BE2C (cell line): ENCODE results near the gene POLR2M.

Source experiments
- DNase-seq: peaks from one replicate; pipeline ENCODE4 v3.0.0-alpha.2; 2020
- H3K27me3 ChIP-seq: fragments of 250-450 bp; sonication (Bioruptor Pico); 2 replicates; pipeline ENCODE4 v1.5.1; 2020; ENCODE audit warnings: mild to moderate bottlenecking
- H3K36me3 ChIP-seq: fragments of 250-450 bp; sonication (Bioruptor Pico); 2 replicates; pipeline ENCODE4 v1.5.1; 2020; ENCODE audit warnings: mild to moderate bottlenecking
- H3K4me1 ChIP-seq: fragments of 250-450 bp; sonication (Bioruptor Pico); 2 replicates; pipeline ENCODE4 v1.5.1; 2020
- H3K4me3 ChIP-seq: 2 replicates; pipeline ENCODE4 v1.5.1; 2011; ENCODE audit warnings: low read depth, low read length
- H3K9me3 ChIP-seq: fragments of 250-450 bp; sonication (Bioruptor Pico); 2 replicates; pipeline ENCODE4 v1.5.1; 2020
- CTCF ChIP-seq: IDR thresholded peaks from 2 replicates; pipeline ENCODE4 v1.5.1; 2012; ENCODE audit warnings: mild to moderate bottlenecking, low read depth, low read length

POLR2M gene

DNA sequence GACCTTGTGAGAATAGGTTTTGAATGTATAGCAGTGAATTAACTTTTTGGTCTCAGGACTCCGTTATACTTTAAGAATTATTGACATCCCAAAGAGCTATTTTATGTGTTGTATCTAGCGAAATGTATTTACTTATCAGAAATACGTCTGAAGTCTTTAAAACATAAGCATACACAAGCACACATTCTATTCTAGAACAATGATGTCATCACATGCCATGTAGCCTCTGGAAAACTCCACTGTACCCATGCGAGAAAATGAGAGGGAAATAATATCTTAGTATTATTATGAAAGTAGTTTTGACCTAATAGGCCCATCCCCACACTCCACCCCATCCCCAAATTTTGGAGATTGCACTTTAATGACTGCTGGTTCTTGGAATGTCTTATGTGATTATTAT, 1.5 kb downstream of the POLR2M start:
- H3K4me1 ChIP-seq = peaks cover 4% of the 10 kb centered on the region
- no peak for TF ChIP-seq CTCF
- DNase-seq = no peak

DNA sequence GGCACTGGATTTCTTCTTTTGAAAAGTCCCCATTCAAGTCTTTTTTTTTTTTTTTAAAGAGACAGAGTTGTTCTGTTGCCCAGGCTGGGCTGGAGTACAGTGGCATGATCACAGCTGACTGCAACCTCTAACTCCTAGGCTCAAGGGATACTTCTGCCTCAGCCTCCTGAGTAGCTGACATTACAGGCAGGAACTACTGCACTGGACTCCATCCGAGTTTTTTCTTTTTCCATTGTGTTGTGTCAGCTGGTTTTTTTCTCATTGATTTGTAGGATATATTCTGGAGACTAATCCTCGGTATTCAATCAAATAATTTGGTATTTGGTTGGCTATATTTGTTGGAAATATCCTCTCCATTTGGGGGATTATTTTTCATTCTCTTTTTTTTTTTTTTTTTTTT, 11.8 kb downstream of the POLR2M start:
- Histone ChIP-seq H3K4me3 (no peak overlapping the region), H3K36me3 (peaks cover 24% of the 10 kb centered on the region), H3K4me1 (no peaks in the 10 kb centered on the region), H3K27me3 (no peaks in the 10 kb centered on the region), H3K9me3 (no peaks in the 10 kb centered on the region)
- no peak for TF ChIP-seq CTCF
- no peak for DNase-seq

More for the DNA sequence above, 1.5 kb downstream of the POLR2M start:
- no peaks in the 10 kb centered on the region for H3K9me3 ChIP-seq
- H3K27me3 ChIP-seq = no peaks in the 10 kb centered on the region
- peaks cover 36% of the 10 kb centered on the region for H3K36me3 ChIP-seq
- H3K4me3 ChIP-seq = peak overlapping the region; percentile 98

- no peaks in the 10 kb centered on the region for H3K9me3 ChIP-seq
- TF ChIP-seq CTCF = no peak
- no peak for DNase-seq
- no peaks in the 10 kb centered on the region for H3K27me3 ChIP-seq
- H3K36me3 ChIP-seq = peaks cover 13% of the 10 kb centered on the region
- H3K4me3 ChIP-seq = no peak overlapping the region
- H3K4me1 ChIP-seq = no peaks in the 10 kb centered on the region
Observed at GRCh38 chr15:57720867-57721266, 14.4 kb downstream of the POLR2M start.

- H3K4me3 ChIP-seq = no peak overlapping the region
- H3K36me3 ChIP-seq = no peaks in the 10 kb centered on the region
- no peaks in the 10 kb centered on the region; the same call in none of the 2 replicates for H3K4me1 ChIP-seq
- no peaks in the 10 kb centered on the region for H3K9me3 ChIP-seq
- DNase-seq = no peak
- TF ChIP-seq CTCF = no peak
- H3K27me3 ChIP-seq = no peaks in the 10 kb centered on the region
Observed at GRCh38 chr15:57726411-57726810, 19.9 kb downstream of the POLR2M start.

DNA sequence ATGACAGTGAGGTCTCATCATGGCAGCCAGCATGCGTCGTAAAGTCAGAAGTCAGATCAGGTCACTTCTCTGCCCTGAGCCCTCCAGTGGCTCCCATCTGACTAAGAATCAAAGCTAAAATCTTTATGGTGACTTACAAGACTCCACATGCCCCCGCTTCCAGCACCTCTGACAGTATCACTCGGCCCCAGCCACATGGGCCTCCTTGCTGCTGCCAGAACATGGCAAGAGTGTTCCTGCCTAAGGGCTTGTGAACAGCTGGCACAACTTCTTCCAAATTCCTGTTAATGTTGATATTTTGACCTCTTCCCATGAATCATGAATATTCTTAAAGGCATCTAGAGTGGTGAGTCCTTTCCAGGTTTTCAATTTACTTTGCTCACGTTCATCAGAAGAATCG, 20.5 kb downstream of the POLR2M start:
- TF ChIP-seq CTCF = no peak
- no peak for DNase-seq

DNA sequence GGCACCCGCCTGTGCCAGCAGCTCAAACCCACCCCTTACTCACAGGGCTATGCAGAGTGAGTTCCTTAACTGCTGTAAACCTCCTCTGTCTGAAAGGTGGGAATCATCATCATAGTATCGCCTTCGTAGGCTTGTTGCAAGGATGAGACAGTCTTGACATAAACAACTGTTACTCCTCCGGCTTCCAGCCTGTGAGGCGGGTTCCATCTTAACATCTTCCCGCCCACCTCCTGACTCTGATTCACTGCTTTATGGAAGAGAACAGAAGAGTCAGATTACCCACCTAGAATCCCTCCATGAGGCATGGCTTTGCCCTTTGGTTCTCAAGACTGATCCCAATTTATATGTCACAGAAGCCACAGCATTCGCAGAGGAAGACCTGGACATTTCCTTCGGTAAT, 21.9 kb downstream of the POLR2M start:
- Histone ChIP-seq H3K27me3 (no peaks in the 10 kb centered on the region), H3K4me1 (no peaks in the 10 kb centered on the region; the same call in none of the 2 replicates), H3K9me3 (no peaks in the 10 kb centered on the region), H3K36me3 (no peaks in the 10 kb centered on the region), H3K4me3 (no peak overlapping the region)
- no peak for TF ChIP-seq CTCF
- DNase-seq = no peak

More for the DNA sequence above, 20.5 kb downstream of the POLR2M start:
- Histone ChIP-seq H3K9me3 (no peaks in the 10 kb centered on the region), H3K4me3 (no peak overlapping the region), H3K36me3 (no peaks in the 10 kb centered on the region), H3K4me1 (no peaks in the 10 kb centered on the region; the same call in none of the 2 replicates), H3K27me3 (no peaks in the 10 kb centered on the region)
